ENCODE measurements around the gene INPP5E.

Gene INPP5E, protein sequence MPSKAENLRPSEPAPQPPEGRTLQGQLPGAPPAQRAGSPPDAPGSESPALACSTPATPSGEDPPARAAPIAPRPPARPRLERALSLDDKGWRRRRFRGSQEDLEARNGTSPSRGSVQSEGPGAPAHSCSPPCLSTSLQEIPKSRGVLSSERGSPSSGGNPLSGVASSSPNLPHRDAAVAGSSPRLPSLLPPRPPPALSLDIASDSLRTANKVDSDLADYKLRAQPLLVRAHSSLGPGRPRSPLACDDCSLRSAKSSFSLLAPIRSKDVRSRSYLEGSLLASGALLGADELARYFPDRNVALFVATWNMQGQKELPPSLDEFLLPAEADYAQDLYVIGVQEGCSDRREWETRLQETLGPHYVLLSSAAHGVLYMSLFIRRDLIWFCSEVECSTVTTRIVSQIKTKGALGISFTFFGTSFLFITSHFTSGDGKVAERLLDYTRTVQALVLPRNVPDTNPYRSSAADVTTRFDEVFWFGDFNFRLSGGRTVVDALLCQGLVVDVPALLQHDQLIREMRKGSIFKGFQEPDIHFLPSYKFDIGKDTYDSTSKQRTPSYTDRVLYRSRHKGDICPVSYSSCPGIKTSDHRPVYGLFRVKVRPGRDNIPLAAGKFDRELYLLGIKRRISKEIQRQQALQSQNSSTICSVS

DNA sequence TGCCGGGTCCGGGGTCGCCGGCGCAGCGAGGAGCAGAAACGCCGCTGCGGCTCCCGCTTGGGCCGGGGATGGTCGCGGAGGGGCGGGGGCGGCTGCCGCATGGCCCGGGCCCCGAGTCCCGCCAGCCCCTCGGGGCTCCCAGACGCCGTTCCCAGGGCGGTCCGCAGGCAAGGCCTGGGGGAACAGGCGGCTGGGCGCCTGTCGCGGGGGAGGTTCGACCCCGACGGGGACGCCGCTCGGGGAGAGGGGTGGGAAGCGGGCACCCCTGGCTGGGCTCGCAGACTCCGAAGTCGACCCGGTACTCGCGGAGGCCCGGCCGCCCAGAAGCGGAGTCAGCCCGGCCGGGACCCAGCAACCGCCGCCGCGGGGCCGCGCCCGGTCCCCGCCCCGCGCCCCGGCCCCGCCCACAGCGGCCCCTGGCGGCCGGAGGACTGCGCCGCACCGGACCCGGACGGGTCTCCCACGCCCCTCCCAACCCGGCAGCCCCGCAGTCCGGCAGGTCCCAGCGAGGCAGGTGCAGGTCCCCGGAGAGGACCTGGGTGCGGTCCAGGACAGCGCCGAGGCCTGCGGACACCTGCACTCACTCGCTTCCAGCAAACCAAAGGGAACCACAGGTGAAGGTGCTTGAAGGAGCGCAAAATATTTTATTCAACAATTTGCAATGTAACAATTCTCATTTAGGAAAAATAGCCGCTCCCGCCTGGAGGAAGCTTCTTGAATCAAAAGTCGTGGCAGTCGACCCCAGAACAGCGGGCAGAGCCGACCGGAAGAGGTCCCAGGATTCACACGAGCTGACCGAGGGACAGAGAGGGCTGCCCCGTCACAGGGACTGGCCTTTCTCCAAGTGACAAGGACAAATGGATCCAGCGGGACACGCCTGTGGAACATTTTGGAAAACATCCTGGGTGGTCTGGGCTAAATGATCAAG, at the start of gene INPP5E:
INPP5E (minus strand) TSS at position 365 of the 928 bp plus-strand sequence. CDS start 426 bp downstream, outside the sequence.
- TF ChIP-seq, protein P1, sequence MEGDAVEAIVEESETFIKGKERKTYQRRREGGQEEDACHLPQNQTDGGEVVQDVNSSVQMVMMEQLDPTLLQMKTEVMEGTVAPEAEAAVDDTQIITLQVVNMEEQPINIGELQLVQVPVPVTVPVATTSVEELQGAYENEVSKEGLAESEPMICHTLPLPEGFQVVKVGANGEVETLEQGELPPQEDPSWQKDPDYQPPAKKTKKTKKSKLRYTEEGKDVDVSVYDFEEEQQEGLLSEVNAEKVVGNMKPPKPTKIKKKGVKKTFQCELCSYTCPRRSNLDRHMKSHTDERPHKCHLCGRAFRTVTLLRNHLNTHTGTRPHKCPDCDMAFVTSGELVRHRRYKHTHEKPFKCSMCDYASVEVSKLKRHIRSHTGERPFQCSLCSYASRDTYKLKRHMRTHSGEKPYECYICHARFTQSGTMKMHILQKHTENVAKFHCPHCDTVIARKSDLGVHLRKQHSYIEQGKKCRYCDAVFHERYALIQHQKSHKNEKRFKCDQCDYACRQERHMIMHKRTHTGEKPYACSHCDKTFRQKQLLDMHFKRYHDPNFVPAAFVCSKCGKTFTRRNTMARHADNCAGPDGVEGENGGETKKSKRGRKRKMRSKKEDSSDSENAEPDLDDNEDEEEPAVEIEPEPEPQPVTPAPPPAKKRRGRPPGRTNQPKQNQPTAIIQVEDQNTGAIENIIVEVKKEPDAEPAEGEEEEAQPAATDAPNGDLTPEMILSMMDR (IDR thresholded peaks at IDR 0.05; ENCODE audit: borderline replicate concordance, insufficient read depth, low read depth, low read length) = peak; percentile 81
- H3K4me3 ChIP-seq (ENCODE audit: low read depth, low read length) = peak within 1 kb of the TSS; percentile 74

DNA sequence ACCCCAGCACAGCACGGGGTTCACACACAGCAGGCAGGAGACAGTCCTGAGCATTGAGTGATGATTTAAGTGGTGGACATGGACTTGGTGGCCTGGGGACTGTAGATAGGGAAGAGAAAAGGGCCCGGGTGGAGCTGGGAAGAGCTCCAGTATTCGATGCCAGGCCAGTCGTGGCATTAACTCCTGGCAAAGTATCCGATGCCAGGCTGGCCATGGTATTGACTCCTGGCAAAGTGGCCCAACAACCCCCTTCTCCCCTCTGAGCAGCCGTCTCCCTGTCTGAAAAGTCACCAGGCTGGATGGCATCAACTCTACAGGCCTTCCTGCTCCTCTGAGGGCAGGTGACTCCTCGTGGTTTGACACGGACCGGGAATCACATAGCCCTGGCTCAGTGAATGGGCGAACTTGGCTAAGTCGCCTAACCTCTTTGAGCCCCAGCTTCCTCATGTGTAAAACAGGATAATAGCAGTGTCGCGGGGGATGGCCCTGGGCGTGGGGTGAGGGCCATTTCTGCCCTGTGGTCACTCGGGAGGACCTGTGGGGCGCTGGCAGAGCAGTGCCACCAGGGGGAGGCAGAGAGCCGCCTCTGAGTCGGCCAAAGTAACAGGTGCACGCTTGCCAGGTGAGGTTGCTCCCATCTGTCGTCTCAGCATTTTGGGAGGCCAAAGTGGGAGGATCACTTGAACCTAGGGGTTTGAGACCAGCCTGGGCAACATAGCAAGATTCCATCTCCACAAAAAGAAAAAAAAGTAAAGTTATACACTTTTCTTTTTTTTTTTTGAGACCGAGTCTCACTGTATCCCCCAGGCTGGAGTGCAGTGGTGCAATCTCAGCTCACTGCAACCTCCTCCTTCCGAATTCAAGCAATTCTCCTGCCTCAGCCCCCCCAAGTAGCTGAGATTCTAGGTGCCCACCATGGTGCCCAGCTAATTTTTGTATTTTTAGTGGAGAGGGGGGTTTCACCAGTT, 48.9 kb upstream of the INPP5E start:
- TF ChIP-seq, protein P1 (IDR thresholded peaks at IDR 0.05; ENCODE audit: borderline replicate concordance, insufficient read depth, low read depth, low read length) = peak; percentile 96
- no peak overlapping the region for H3K4me3 ChIP-seq (ENCODE audit: low read depth, low read length)

DNA sequence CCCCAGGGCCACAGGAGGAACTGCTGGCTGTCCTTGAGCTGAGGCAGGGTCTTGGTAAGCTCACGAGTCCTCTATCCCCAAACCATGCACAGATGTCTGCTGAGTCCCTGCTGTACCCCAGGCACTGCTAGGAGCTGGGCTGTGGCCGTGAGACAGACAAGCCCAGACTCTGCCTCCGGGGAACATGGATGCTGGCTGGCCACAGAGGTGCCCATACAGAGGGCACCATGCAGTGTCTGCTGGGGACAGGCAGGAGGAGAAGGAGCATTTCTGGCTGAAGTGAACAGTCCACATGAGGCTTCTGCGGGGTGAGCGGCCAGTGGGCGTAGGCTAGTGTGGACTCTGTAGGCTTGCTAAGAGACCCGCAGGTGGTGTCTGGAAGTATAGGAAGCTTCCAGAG, 48.0 kb upstream of the INPP5E start:
- TF ChIP-seq, protein P1 (IDR thresholded peaks at IDR 0.05; ENCODE audit: borderline replicate concordance, insufficient read depth, low read depth, low read length) = no peak
- H3K4me3 ChIP-seq (ENCODE audit: low read depth, low read length) = no peak overlapping the region

DNA sequence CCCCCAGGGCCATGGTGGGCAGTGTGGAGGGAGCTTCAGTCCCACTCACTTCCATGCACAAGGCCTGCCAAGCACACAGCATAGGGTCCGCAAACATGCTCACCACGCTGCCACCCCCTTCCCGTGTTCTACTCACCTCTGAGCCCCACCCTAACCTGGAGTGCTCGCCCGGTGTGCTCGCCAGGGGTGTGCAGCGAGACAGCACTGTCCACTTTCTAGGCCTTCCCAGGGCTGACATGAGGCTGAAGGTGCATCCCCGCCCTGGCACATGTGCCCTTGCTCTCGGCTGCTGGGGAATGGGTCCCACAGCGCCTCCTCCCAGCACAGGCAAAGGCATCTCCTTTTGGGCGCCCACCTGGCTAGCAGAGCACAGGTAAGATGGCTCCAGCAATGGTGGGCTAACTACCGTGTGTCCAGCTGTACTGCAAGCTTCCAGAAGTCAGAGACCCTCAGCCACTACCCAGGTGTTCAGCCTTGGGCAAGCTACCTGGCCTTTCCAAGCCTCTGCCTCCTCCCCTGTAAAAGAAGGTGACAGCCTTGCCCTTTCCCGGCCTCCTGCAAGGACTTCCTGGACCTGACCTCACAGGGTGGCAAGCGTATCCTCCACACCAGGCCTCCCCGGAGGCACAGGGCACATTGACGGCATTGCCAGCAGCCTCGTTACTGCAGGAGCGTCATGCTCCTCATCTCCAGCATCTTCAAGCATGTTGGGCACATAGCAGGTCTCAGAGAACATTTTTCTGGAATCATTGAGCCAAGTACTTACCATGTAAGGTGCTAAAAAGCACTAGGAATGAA, 47.4 kb upstream of the INPP5E start:
- TF ChIP-seq, protein P1 (IDR thresholded peaks at IDR 0.05; ENCODE audit: borderline replicate concordance, insufficient read depth, low read depth, low read length) = no peak
- no peak overlapping the region for H3K4me3 ChIP-seq (ENCODE audit: low read depth, low read length)

DNA sequence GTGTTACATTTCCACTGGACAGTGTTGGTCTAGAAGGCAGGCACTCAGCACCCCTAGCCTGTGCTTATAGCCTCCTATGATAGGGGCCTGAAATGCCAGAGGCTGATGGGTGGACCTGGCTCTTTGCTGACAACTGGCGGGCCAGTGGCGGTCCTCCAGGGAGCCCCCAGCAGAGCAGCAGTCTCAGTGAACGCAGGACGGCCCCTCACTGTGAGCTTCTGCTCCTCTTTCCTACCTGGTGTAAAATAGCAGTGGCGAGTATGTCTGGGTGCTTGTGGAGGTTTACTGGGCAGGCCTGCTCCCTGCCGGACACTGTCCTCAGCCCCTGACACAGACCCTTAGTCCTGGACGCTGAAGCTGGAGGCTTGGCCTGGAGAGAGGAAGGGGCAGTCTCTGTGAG, 46.5 kb upstream of the INPP5E start:
- TF ChIP-seq, protein P1 (IDR thresholded peaks at IDR 0.05; ENCODE audit: borderline replicate concordance, insufficient read depth, low read depth, low read length) = no peak
- H3K4me3 ChIP-seq (ENCODE audit: low read depth, low read length) = no peak overlapping the region

All from GM12875 (cell line).